HepG2 (cell line): ENCODE results near the gene P2RY2. TPM values are rescaled to one million over a fixed set of nuclear protein-coding genes. Genes with fewer than 3 reads are reported as not detected.
A peak's percentile ranks its signal among the peaks of the same experiment; 100 is the strongest.

Experiments
- AFF4 ChIP-seq: sonication (generic); formaldehyde crosslinking; IDR thresholded peaks from 2 replicates; pipeline ENCODE4 v1.4.0; 2020; ENCODE audit warnings: missing genetic modification reagents
- ARID3A ChIP-seq: IDR thresholded peaks from 2 replicates; pipeline ENCODE4 v1.6.1; 2012; ENCODE audit warnings: low read depth, low read length, improper control_type of control experiment
- ARNT2 ChIP-seq: sonication (generic); formaldehyde crosslinking; IDR thresholded peaks from 2 replicates; pipeline ENCODE4 v1.8.0; 2022; ENCODE audit warnings: mild to moderate bottlenecking, low read depth, missing genetic modification reagents, moderate library complexity
- ESRRA ChIP-seq: sonication (generic); formaldehyde crosslinking; IDR thresholded peaks from 2 replicates; pipeline ENCODE4 v1.5.1; 2020; ENCODE audit warnings: mild to moderate bottlenecking, low read depth, missing genetic modification reagents
- GABPB1 ChIP-seq: IDR thresholded peaks from 2 replicates; pipeline ENCODE4 v1.6.1; 2016; ENCODE audit warnings: mild to moderate bottlenecking, missing genetic modification reagents, moderate library complexity, missing compliant biosample characterization
- IRF2 ChIP-seq: IDR thresholded peaks from 2 replicates; pipeline ENCODE4 v1.6.1; 2018; ENCODE audit warnings: missing genetic modification reagents, missing compliant biosample characterization
- KDM5B ChIP-seq: sonication (generic); formaldehyde crosslinking; IDR thresholded peaks from 2 replicates; pipeline ENCODE4 v1.4.0; 2020; ENCODE audit warnings: missing genetic modification reagents, mild to moderate bottlenecking, borderline replicate concordance
- MLX ChIP-seq: IDR thresholded peaks from 2 replicates; pipeline ENCODE4 v1.6.1; 2016
- MYC ChIP-seq: sonication (generic); formaldehyde crosslinking; IDR thresholded peaks from 2 replicates; pipeline ENCODE4 v1.9.0; 2021; ENCODE audit warnings: missing genetic modification reagents, borderline replicate concordance
- POGZ ChIP-seq: sonication (generic); formaldehyde crosslinking; IDR thresholded peaks from 2 replicates; pipeline ENCODE4 v1.4.0; 2020; ENCODE audit warnings: mild to moderate bottlenecking, missing genetic modification reagents
- SKI ChIP-seq: fragments of 450-650 bp; IDR thresholded peaks from one replicate; pipeline ENCODE4 v1.6.1; 2018; ENCODE audit warnings: mild to moderate bottlenecking; ENCODE audit not compliant: partially characterized antibody
- SRSF1 ChIP-seq: fragments of 200-400 bp; formaldehyde crosslinking; optimal IDR thresholded peaks from 2 replicates; pipeline ENCODE3; 2017; ENCODE audit warnings: mild to moderate bottlenecking, low read depth, low read length, moderate library complexity
- XRCC5 ChIP-seq: fragments of 200-400 bp; formaldehyde crosslinking; optimal IDR thresholded peaks from 2 replicates; pipeline ENCODE3; 2017; ENCODE audit warnings: mild to moderate bottlenecking, low read length
- ZFX ChIP-seq: sonication (generic); formaldehyde crosslinking; IDR thresholded peaks from 2 replicates; pipeline ENCODE4 v1.4.0; 2020; ENCODE audit warnings: mild to moderate bottlenecking, low read depth, missing genetic modification reagents, moderate library complexity
- ZNF350 ChIP-seq: sonication (generic); formaldehyde crosslinking; IDR thresholded peaks from 2 replicates; pipeline ENCODE4 v1.4.0; 2020; ENCODE audit warnings: mild to moderate bottlenecking, low read depth, missing genetic modification reagents, borderline replicate concordance
- ZNF570 ChIP-seq: sonication (generic); formaldehyde crosslinking; IDR thresholded peaks from 2 replicates; pipeline ENCODE4 v1.4.0; 2020; ENCODE audit warnings: mild to moderate bottlenecking, missing genetic modification reagents, borderline replicate concordance
- polyA plus RNA-seq, 8 experiments: library from polyadenylated mRNA; depleted of rRNA in 3 of 8; stranded (reverse) in 7 of 8; unstranded in 1 of 8; fragments of >200 nt; fragmentation: Illumina TruSeq in 4 of 8; extraction: Trizol in 4 of 8; gene quantifications; 2 replicates each; pipeline versions ENCODE4 v1.2.1 to v1.2.3, GENCODE V29; 2011 to 2016; ENCODE audit warnings: low read depth in 4 of 8, missing spikeins in 1 of 8, mixed read lengths in 1 of 8; ENCODE audit not compliant: insufficient read depth in 1 of 8
- total RNA-seq, 5 experiments: library from RNA; depleted of rRNA; stranded (reverse); fragments of >200 nt; fragmentation: Illumina TruSeq; extraction: Trizol; gene quantifications; 2 replicates each; pipeline ENCODE4 v1.2.3, GENCODE V29; 2016; ENCODE audit warnings: low read depth in 1 of 5
- TF ChIP-seq, protein P1 (sequence below): sonication (generic); formaldehyde crosslinking; IDR thresholded peaks from 2 replicates; pipeline ENCODE4 v1.4.0; 2020; ENCODE audit warnings: missing genetic modification reagents
- TF ChIP-seq, protein P2 (sequence below): sonication (generic); formaldehyde crosslinking; IDR thresholded peaks from 2 replicates; pipeline ENCODE4 v1.8.1; 2023; ENCODE audit warnings: missing genetic modification reagents, mild to moderate bottlenecking, borderline replicate concordance
- TF ChIP-seq, protein P3 (sequence below): sonication (generic); formaldehyde crosslinking; IDR thresholded peaks from 2 replicates; pipeline ENCODE4 v1.8.1; 2023; ENCODE audit warnings: mild to moderate bottlenecking, missing genetic modification reagents

The P2RY2 gene
- total and polyA plus RNA-seq, 2 of the 13 experiments (the other 11 are each of a cell fraction or from before 2014, with no cell fraction given), result 0.95 to 3.1 TPM

DNA sequence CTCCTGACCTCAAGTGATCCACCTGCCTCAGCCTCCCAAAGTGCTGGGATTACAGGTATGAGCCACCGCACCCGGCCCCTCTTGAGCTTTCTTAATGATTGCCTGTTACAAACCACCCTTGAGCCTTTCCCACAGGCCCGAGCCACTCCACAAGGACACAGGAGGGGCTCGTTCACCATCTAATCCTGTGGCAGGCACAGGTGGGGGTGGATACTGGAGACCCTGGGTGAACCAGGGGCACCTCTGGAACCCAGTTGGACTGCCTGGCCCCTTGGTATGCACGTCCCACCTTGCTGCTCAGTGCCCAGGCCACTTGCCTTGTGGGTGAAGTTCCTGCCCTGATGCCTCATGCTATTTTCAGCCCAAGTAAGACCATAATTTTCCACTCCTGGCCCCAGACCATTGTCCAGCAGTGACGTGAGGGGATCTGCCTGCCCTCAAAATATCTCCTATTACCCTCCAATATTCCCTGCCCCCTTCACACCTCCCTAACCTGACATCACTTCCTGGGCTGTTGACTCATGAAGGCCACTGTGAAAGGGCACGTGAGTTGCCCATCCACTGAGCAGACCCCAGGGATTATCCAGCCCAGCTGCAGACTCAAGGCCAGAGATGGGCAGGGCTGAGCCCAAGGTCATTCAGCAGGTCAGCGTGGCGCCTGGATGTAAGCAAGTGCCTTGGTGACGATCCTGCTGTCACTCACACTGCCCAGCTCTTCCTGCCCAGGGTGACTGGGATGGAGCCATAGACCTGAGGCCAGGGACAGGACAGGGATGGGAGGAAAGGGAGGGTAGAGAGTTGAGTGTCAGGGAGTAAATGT, 19.6 kb downstream of the P2RY2 start (continued):
- 0 out of 2 replicates have a peak, but pooled peaks have one; percentile 35 for TF ChIP-seq ARID3A
- TF ChIP-seq ZFX (CRISPR knock-in tag), result peak; percentile 73
- TF ChIP-seq MYC, result peak; percentile 71; the same call in 1 of the 2 replicates
- no peak for TF ChIP-seq ZNF570 (CRISPR knock-in tag)
- peak; percentile 91 for TF ChIP-seq GABPB1 (CRISPR knock-in tag)
- TF ChIP-seq, protein P1, sequence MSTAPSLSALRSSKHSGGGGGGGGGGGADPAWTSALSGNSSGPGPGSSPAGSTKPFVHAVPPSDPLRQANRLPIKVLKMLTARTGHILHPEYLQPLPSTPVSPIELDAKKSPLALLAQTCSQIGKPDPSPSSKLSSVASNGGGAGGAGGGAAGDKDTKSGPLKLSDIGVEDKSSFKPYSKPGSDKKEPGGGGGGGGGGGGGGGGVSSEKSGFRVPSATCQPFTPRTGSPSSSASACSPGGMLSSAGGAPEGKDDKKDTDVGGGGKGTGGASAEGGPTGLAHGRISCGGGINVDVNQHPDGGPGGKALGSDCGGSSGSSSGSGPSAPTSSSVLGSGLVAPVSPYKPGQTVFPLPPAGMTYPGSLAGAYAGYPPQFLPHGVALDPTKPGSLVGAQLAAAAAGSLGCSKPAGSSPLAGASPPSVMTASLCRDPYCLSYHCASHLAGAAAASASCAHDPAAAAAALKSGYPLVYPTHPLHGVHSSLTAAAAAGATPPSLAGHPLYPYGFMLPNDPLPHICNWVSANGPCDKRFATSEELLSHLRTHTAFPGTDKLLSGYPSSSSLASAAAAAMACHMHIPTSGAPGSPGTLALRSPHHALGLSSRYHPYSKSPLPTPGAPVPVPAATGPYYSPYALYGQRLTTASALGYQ (CRISPR knock-in tag), result peak; percentile 60; the same call in 1 of the 2 replicates
- TF ChIP-seq MLX (CRISPR knock-in tag), result peak; percentile 77
- TF ChIP-seq, protein P2, sequence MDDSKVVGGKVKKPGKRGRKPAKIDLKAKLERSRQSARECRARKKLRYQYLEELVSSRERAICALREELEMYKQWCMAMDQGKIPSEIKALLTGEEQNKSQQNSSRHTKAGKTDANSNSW, result no peak
- no peak for TF ChIP-seq SRSF1
- TF ChIP-seq XRCC5, result no peak
- TF ChIP-seq SKI, result peak; percentile 15
- TF ChIP-seq, protein P3, sequence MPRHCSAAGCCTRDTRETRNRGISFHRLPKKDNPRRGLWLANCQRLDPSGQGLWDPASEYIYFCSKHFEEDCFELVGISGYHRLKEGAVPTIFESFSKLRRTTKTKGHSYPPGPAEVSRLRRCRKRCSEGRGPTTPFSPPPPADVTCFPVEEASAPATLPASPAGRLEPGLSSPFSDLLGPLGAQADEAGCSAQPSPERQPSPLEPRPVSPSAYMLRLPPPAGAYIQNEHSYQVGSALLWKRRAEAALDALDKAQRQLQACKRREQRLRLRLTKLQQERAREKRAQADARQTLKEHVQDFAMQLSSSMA (CRISPR knock-in tag), result no peak
- peak; percentile 70 for TF ChIP-seq ZNF350 (CRISPR knock-in tag)
- peak; percentile 44; the same call in 1 of the 2 replicates for TF ChIP-seq KDM5B (CRISPR knock-in tag)
- peak; percentile 79; the same call in 1 of the 2 replicates for TF ChIP-seq POGZ (CRISPR knock-in tag)
- no peak for TF ChIP-seq AFF4 (CRISPR knock-in tag)
- TF ChIP-seq IRF2 (CRISPR knock-in tag), result peak; percentile 74
- peak; percentile 94 for TF ChIP-seq ESRRA
- peak; percentile 75 for TF ChIP-seq ARNT2 (CRISPR knock-in tag)
